Endothelial cell of umbilical vein (primary cell): ENCODE measurements around the gene CALHM6. TPM values are rescaled to one million over a fixed set of nuclear protein-coding genes. Genes with fewer than 3 reads are reported as not detected.

ENCODE experiments used
- BruUV-seq: library from RNA; stranded (reverse); fragments of 400-500 nt; replicated peaks from 2 replicates; lab custom pipeline; 2021; lab: Mats Ljungman, UMichigan
- CTCF ChIA-PET: fragments of 300-600, 350-600 bp; sonication (Branson Sonifier 250); formaldehyde crosslinking; loops from one replicate; lab custom pipeline; 2021; ENCODE audit warnings: antibody characterized with exemption, inconsistent platforms; lab: Charles Lee
- POLR2A ChIA-PET: fragments of 300-600, 350-600 bp; sonication (Branson Sonifier 250); formaldehyde crosslinking; loops from one replicate; lab custom pipeline; 2021; ENCODE audit warnings: antibody characterized with exemption, inconsistent platforms; lab: Charles Lee
- DNase-seq: peaks from one replicate; pipeline ENCODE4 v3.0.0-alpha.2; 2011; ENCODE audit warnings: low read depth, low spot score
- FAIRE-seq: peaks from 2 replicates; lab custom pipeline; 2011; peaks lifted over from hg19 to GRCh38; lab: Jason Lieb, UNC
- H2AFZ ChIP-seq: 2 replicates; pipeline ENCODE4 v1.6.0; 2012; ENCODE audit warnings: low read depth, low read length, control low read depth, inconsistent platforms
- H3K27ac ChIP-seq: 2 replicates; pipeline ENCODE4 v1.5.1; 2011; ENCODE audit warnings: low read depth, mild to moderate bottlenecking, control low read depth, low read length, moderate library complexity; ENCODE audit not compliant: insufficient read depth
- H3K27me3 ChIP-seq, 2 experiments: 2 replicates each; pipeline versions ENCODE4 v1.6.0 to v1.6.1; 2011; ENCODE audit warnings: low read length in 2 of 2, mixed read lengths in 1 of 2; ENCODE audit not compliant: control insufficient read depth in 2 of 2, insufficient read depth in 2 of 2
- H3K36me3 ChIP-seq, 2 experiments: 2 replicates in 1 of 2; 3 replicates in 1 of 2; pipeline ENCODE4 v1.5.1; 2011; ENCODE audit warnings: low read length in 2 of 2, mild to moderate bottlenecking in 1 of 2, moderate library complexity in 1 of 2; ENCODE audit not compliant: control insufficient read depth in 2 of 2, insufficient read depth in 2 of 2; ENCODE audit errors: extremely low read depth in 1 of 2
- H3K4me1 ChIP-seq: 3 replicates; pipeline ENCODE4 v1.5.1; 2011; ENCODE audit warnings: mild to moderate bottlenecking, low read length; ENCODE audit not compliant: control insufficient read depth, insufficient read depth; ENCODE audit errors: extremely low read depth
- H3K4me2 ChIP-seq: 2 replicates; pipeline ENCODE4 v1.6.1; 2011; ENCODE audit warnings: low read length, control low read depth, mixed read lengths; ENCODE audit not compliant: insufficient read depth
- H3K4me3 ChIP-seq, 3 experiments: fragments of 200-600 bp in 1 of 3; sonication (generic), shearing (Covaris generic) in 1 of 3; replicated peaks in 1 of 3; 2 replicates each; pipeline ENCODE4 v1.5.1; 2011 to 2016; ENCODE audit warnings: control low read depth in 3 of 3, low read length in 3 of 3, mild to moderate bottlenecking in 2 of 3, inconsistent platforms in 1 of 3, low read depth in 1 of 3, moderate library complexity in 1 of 3; ENCODE audit not compliant: insufficient read depth in 1 of 3
- H3K79me2 ChIP-seq: 2 replicates; pipeline ENCODE4 v1.6.0; 2012; ENCODE audit warnings: low read length, inconsistent platforms; ENCODE audit not compliant: control insufficient read depth, insufficient read depth
- H3K9ac ChIP-seq: replicated peaks from 2 replicates; pipeline ENCODE3; 2011; ENCODE audit warnings: low read length, control low read depth; ENCODE audit not compliant: insufficient read depth; ENCODE audit errors: extremely low read depth
- H3K9me1 ChIP-seq: replicated peaks from 3 replicates; pipeline ENCODE4 v1.6.0; 2011; ENCODE audit warnings: mild to moderate bottlenecking, low read length; ENCODE audit not compliant: control insufficient read depth, insufficient read depth; ENCODE audit errors: extremely low read depth
- H3K9me3 ChIP-seq: replicated peaks from 2 replicates; pipeline ENCODE4 v1.5.1; 2012; ENCODE audit warnings: low read length, inconsistent platforms; ENCODE audit not compliant: control insufficient read depth, insufficient read depth
- H4K20me1 ChIP-seq: replicated peaks from 2 replicates; pipeline ENCODE3; 2011; ENCODE audit warnings: mild to moderate bottlenecking, low read length; ENCODE audit not compliant: control insufficient read depth, insufficient read depth; ENCODE audit errors: extremely low read depth
- EZH2 ChIP-seq: IDR thresholded peaks from 2 replicates; pipeline ENCODE4 v1.6.1; 2012; ENCODE audit warnings: borderline replicate concordance, low read depth, mild to moderate bottlenecking, moderate library complexity, low read length, inconsistent platforms; ENCODE audit not compliant: severe bottlenecking
- FOS ChIP-seq: IDR thresholded peaks from 2 replicates; pipeline ENCODE4 v1.6.1; 2011; ENCODE audit warnings: mild to moderate bottlenecking, low read length, moderate library complexity, borderline replicate concordance; ENCODE audit not compliant: insufficient read depth
- GATA2 ChIP-seq: IDR thresholded peaks from 2 replicates; pipeline ENCODE4 v1.7.0; 2011; ENCODE audit warnings: low read depth, mild to moderate bottlenecking, moderate library complexity, mixed read lengths, low read length; ENCODE audit not compliant: insufficient read length, insufficient read depth
- MYC ChIP-seq: IDR thresholded peaks from one replicate; pipeline ENCODE4 v1.6.1; 2011; ENCODE audit warnings: mild to moderate bottlenecking, low read depth, low read length
- POLR2AphosphoS5 ChIP-seq: IDR thresholded peaks from 2 replicates; pipeline ENCODE4 v1.6.1; 2012; ENCODE audit warnings: low read depth, mild to moderate bottlenecking, control low read depth, low read length, moderate library complexity; ENCODE audit not compliant: insufficient read depth
- dilution Hi-C: fragments of 300-500 bp; cut with MboI; formaldehyde crosslinking; loops from one replicate; pipeline ENCODE4 v1.15.0; 2019; ENCODE audit warnings: low sequenced_read_pairs; ENCODE audit not compliant: extremely low pct_ligation_motif_present
- intact Hi-C: fragments of 100-400 bp; cut with micrococcal nuclease; formaldehyde crosslinking; loops from one replicate; pipeline ENCODE4 v1.10.0; 2022
- polyA plus RNA-seq, 4 experiments: library from polyadenylated mRNA; depleted of rRNA in 3 of 4; stranded (reverse) in 3 of 4; unstranded in 1 of 4; fragments of >200 nt; gene quantifications; 2 replicates each; pipeline versions ENCODE4 v1.2.1 to v1.2.3, GENCODE V29; 2011 to 2012; ENCODE audit warnings: missing spikeins in 1 of 4
- total RNA-seq: library from RNA; stranded (reverse); gene quantifications from 2 replicates; pipeline ENCODE4 v1.2.3, GENCODE V29; 2021
- TF ChIP-seq, protein P1 (sequence below): IDR thresholded peaks from 2 replicates; pipeline ENCODE4 v1.6.1; 2011; ENCODE audit not compliant: insufficient read depth, insufficient read length
- TF ChIP-seq, protein P2 (sequence below), 2 donors: IDR thresholded peaks; 1 replicate in 1 of 2; 2 replicates in 1 of 2; pipeline ENCODE4 v1.5.1; 2011; ENCODE audit warnings: low read length in 2 of 2, mild to moderate bottlenecking in 2 of 2, moderate library complexity in 2 of 2, control low read depth in 1 of 2, inconsistent platforms in 1 of 2, low read depth in 1 of 2; ENCODE audit not compliant: insufficient read depth in 1 of 2; ENCODE audit errors: extremely low read depth in 1 of 2

CALHM6 gene
- total and polyA plus RNA-seq, 2 donors (not counting 3 experiments of a cell fraction or from before 2014, with no cell fraction given): 0.08 TPM; not detected in 1

DNA sequence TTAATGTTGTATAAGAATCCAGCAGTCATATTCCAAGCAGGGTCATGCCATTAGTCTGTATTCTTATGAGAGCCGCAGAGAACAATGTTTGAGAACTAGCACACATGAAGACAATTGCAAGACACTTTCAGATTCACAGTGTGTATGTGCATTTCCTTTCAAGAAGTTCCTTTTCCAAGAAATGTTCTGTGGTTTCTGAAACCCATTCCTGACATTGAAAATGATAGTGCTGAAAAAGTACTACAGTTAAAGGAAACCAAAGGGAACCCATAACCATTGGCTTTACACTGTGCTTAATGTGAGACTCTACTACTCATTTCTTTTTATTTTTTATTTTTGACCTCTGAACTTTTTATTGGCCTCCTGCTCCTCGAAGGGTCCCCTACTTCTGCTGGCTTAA is 4.2 kb upstream of the CALHM6 start:
- no peaks in the 10 kb centered on the region for H3K9me1 ChIP-seq
- no peak overlapping the region for H3K27ac ChIP-seq
- FAIRE-seq: no peak
- dilution Hi-C loops: no loop called here
- intact Hi-C loops: no loop called here
- H3K9me3 ChIP-seq: no peaks in the 10 kb centered on the region
- TF ChIP-seq FOS: no peak
- TF ChIP-seq EZH2: no peak
- TF ChIP-seq MYC: no peak
- TF ChIP-seq, protein P1, sequence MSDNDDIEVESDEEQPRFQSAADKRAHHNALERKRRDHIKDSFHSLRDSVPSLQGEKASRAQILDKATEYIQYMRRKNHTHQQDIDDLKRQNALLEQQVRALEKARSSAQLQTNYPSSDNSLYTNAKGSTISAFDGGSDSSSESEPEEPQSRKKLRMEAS: no peak
- TF ChIP-seq POLR2AphosphoS5: no peak
- TF ChIP-seq, protein P2, sequence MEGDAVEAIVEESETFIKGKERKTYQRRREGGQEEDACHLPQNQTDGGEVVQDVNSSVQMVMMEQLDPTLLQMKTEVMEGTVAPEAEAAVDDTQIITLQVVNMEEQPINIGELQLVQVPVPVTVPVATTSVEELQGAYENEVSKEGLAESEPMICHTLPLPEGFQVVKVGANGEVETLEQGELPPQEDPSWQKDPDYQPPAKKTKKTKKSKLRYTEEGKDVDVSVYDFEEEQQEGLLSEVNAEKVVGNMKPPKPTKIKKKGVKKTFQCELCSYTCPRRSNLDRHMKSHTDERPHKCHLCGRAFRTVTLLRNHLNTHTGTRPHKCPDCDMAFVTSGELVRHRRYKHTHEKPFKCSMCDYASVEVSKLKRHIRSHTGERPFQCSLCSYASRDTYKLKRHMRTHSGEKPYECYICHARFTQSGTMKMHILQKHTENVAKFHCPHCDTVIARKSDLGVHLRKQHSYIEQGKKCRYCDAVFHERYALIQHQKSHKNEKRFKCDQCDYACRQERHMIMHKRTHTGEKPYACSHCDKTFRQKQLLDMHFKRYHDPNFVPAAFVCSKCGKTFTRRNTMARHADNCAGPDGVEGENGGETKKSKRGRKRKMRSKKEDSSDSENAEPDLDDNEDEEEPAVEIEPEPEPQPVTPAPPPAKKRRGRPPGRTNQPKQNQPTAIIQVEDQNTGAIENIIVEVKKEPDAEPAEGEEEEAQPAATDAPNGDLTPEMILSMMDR (IDR thresholded peaks at IDR 0.05; ENCODE audit: extremely low read depth in 1 of 2, insufficient read depth in 1 of 2, low read depth in 1 of 2, low read length in 2 of 2): no peak
- TF ChIP-seq GATA2: no peak
- no peak overlapping the region for H3K4me2 ChIP-seq
- no peaks in the 10 kb centered on the region for H3K36me3 ChIP-seq
- BruUV-seq: no TSS peak
- H3K79me2 ChIP-seq: no peaks in the 10 kb centered on the region
- ChIA-PET CTCF (no interaction called here), POLR2A (no interaction called here)
- H3K27me3 ChIP-seq: peaks cover 17 to 20% of the 10 kb centered on the region in 2 experiments
- DNase-seq: no peak
- peaks cover 4% of the 10 kb centered on the region for H3K4me1 ChIP-seq
- H3K9ac ChIP-seq: no peak overlapping the region
- no peak overlapping the region for H2AFZ ChIP-seq
- H3K4me3 ChIP-seq: no peak overlapping the region
- no peaks in the 10 kb centered on the region for H4K20me1 ChIP-seq
